A549 (cell line): ENCODE measurements around the gene CPA5. TPM values are rescaled to one million over a fixed set of nuclear protein-coding genes. Genes with fewer than 3 reads are reported as not detected.

Source experiments
- ATAC-seq, 2 experiments: fragments of 200-7000 bp in 1 of 2; fragments of >200 bp in 1 of 2; cut with Nextera tagmentation in 1 of 2; cut with Tn5 transposase in 1 of 2; 3 replicates each; pipeline versions ENCODE4 v1.8.0 to v1.9.1; 2018 to 2020; ENCODE audit warnings: mild to moderate bottlenecking in 1 of 2, moderate library complexity in 1 of 2
- CTCF ChIA-PET: fragments of 300-600 bp; sonication (Branson Sonifier 250); formaldehyde crosslinking; extraction: SDS; loops from one replicate; lab custom pipeline; 2021; ENCODE audit warnings: antibody characterized with exemption, inconsistent platforms; lab: Yijun Ruan, JAX
- POLR2A ChIA-PET: fragments of 350-600 bp; formaldehyde crosslinking; extraction: SDS; loops from one replicate; lab custom pipeline; 2021; ENCODE audit warnings: antibody characterized with exemption, inconsistent platforms; lab: Yijun Ruan, JAX
- DNase-seq, 2 experiments: peaks; one replicate each; pipeline versions ENCODE4 v3.0.0 to v3.0.0-alpha.2; 2011 to 2016; ENCODE audit warnings: low read depth in 1 of 2, low spot score in 1 of 2
- FAIRE-seq: peaks from 2 replicates; lab custom pipeline; 2011; peaks lifted over from hg19 to GRCh38; lab: Jason Lieb, UNC
- H3K27ac ChIP-seq, 2 experiments: fragments of >200 bp; sonication (Bioruptor Twin); formaldehyde crosslinking; 3 replicates each; pipeline ENCODE4 v1.5.1; 2016 to 2017
- H3K4me1 ChIP-seq: fragments of >200 bp; sonication (Bioruptor Twin); formaldehyde crosslinking; 3 replicates; pipeline ENCODE4 v1.6.1; 2016
- H3K4me2 ChIP-seq: fragments of >200 bp; sonication (Bioruptor Twin); formaldehyde crosslinking; 3 replicates; pipeline ENCODE4 v1.6.1; 2016
- H3K4me3 ChIP-seq: fragments of >200 bp; sonication (Bioruptor Twin); formaldehyde crosslinking; 3 replicates; pipeline ENCODE4 v1.5.1; 2016
- H3K9me3 ChIP-seq: fragments of >200 bp; sonication (Bioruptor Twin); formaldehyde crosslinking; 3 replicates; pipeline ENCODE4 v1.6.1; 2016
- CBX2 ChIP-seq: fragments of 200-600 bp; sonication (generic); IDR thresholded peaks from 2 replicates; pipeline ENCODE4 v1.6.1; 2016; ENCODE audit warnings: low read depth, mild to moderate bottlenecking, borderline replicate concordance
- CBX8 ChIP-seq: fragments of 200-600 bp; sonication (generic); IDR thresholded peaks from 2 replicates; pipeline ENCODE4 v1.6.1; 2016
- CHD4 ChIP-seq: fragments of 200-600 bp; sonication (generic); IDR thresholded peaks from 2 replicates; pipeline ENCODE4 v1.6.1; 2016; ENCODE audit warnings: antibody characterized with exemption, mild to moderate bottlenecking, borderline replicate concordance
- EHMT2 ChIP-seq: fragments of 200-600 bp; sonication (generic); IDR thresholded peaks from 2 replicates; pipeline ENCODE4 v1.6.1; 2016; ENCODE audit warnings: antibody characterized with exemption, low read depth, mild to moderate bottlenecking, moderate library complexity
- FOSB ChIP-seq: fragments of 250-450 bp; sonication (Bioruptor Pico); IDR thresholded peaks from 2 replicates; pipeline ENCODE4 v1.5.0; 2020; ENCODE audit warnings: mild to moderate bottlenecking, moderate library complexity
- FOSL2 ChIP-seq, 2 experiments: fragments of 450-650 bp in 1 of 2; fragments of >200 bp in 1 of 2; sonication (Bioruptor Twin) in 1 of 2; formaldehyde crosslinking; IDR thresholded peaks; 2 replicates each; pipeline versions ENCODE4 v1.5.0 to v1.6.1; 2016 to 2020; ENCODE audit warnings: mild to moderate bottlenecking in 1 of 2, moderate library complexity in 1 of 2
- FOXS1 ChIP-seq: fragments of 250-450 bp; sonication (Bioruptor Pico); IDR thresholded peaks from 2 replicates; pipeline ENCODE4 v1.5.0; 2020; ENCODE audit warnings: mild to moderate bottlenecking, moderate library complexity
- GATA3 ChIP-seq: IDR thresholded peaks from 2 replicates; pipeline ENCODE4 v1.6.1; 2012; ENCODE audit warnings: borderline replicate concordance
- HOXB13 ChIP-seq: fragments of 250-450 bp; sonication (Bioruptor Pico); IDR thresholded peaks from 2 replicates; pipeline ENCODE4 v1.5.0; 2020; ENCODE audit warnings: low read depth, mild to moderate bottlenecking, moderate library complexity
- HOXB5 ChIP-seq: fragments of 250-450 bp; sonication (Bioruptor Pico); IDR thresholded peaks from 2 replicates; pipeline ENCODE4 v1.5.0; 2020; ENCODE audit warnings: mild to moderate bottlenecking, moderate library complexity
- JUNB ChIP-seq: fragments of >200 bp; sonication (Bioruptor Twin); formaldehyde crosslinking; IDR thresholded peaks from 2 replicates; pipeline ENCODE4 v1.6.1; 2016
- KDM1A ChIP-seq: fragments of 200-600 bp; sonication (generic); IDR thresholded peaks from 2 replicates; pipeline ENCODE4 v1.6.1; 2016; ENCODE audit warnings: low read depth, mild to moderate bottlenecking
- KDM5A ChIP-seq: fragments of 200-600 bp; sonication (generic); IDR thresholded peaks from 2 replicates; pipeline ENCODE4 v1.6.1; 2016; ENCODE audit warnings: antibody characterized with exemption, mild to moderate bottlenecking
- MAZ ChIP-seq: fragments of 150-350 bp; IDR thresholded peaks from 2 replicates; pipeline ENCODE4 v1.6.1; 2014; ENCODE audit warnings: antibody characterized with exemption, low read depth, low read length, borderline replicate concordance
- NPAS2 ChIP-seq: fragments of 250-450 bp; sonication (Bioruptor Pico); IDR thresholded peaks from 2 replicates; pipeline ENCODE4 v1.8.0; 2022; ENCODE audit warnings: mild to moderate bottlenecking, moderate library complexity, borderline replicate concordance
- NR3C1 ChIP-seq: fragments of >200 bp; sonication (Bioruptor Twin); formaldehyde crosslinking; IDR thresholded peaks from 3 replicates; pipeline ENCODE4 v1.6.1; 2017
- PBX3 ChIP-seq: IDR thresholded peaks from 2 replicates; pipeline ENCODE4 v1.6.1; 2012
- PHF8 ChIP-seq: fragments of 200-600 bp; sonication (generic); IDR thresholded peaks from 2 replicates; pipeline ENCODE4 v1.6.1; 2016; ENCODE audit warnings: low read depth, mild to moderate bottlenecking, antibody characterized with exemption, moderate library complexity, borderline replicate concordance
- POLR2A ChIP-seq: IDR thresholded peaks from 2 replicates; pipeline ENCODE4 v1.6.1; 2012; ENCODE audit warnings: mild to moderate bottlenecking, low read length
- POLR2AphosphoS2 ChIP-seq: conservative IDR thresholded peaks from 2 replicates; pipeline ENCODE4 v1.6.1; 2012; ENCODE audit warnings: low read length, improper control_type of control experiment, inconsistent platforms
- RFX5 ChIP-seq: fragments of 450-650 bp; IDR thresholded peaks from 2 replicates; pipeline ENCODE4 v1.7.1; 2014; ENCODE audit warnings: antibody characterized with exemption, mild to moderate bottlenecking, moderate library complexity
- SREBF2 ChIP-seq: fragments of 450-650 bp; IDR thresholded peaks from 2 replicates; pipeline ENCODE4 v1.6.1; 2014; ENCODE audit warnings: mild to moderate bottlenecking, moderate library complexity
- TP53 ChIP-seq: fragments of 250-450 bp; sonication (Bioruptor Pico); IDR thresholded peaks from 2 replicates; pipeline ENCODE4 v1.5.0; 2021; ENCODE audit warnings: mild to moderate bottlenecking, moderate library complexity
- USF2 ChIP-seq: fragments of 450-650 bp; IDR thresholded peaks from 2 replicates; pipeline ENCODE4 v1.6.1; 2014; ENCODE audit warnings: antibody characterized with exemption
- WGBS: methylation state at CpG from one replicate; pipeline ENCODE4 v1.1.6; 2017; ENCODE audit errors: missing lambda C conversion rate; 5-methylcytosine and 5-hydroxymethylcytosine counted together
- polyA plus RNA-seq, 4 experiments: library from polyadenylated mRNA; depleted of rRNA in 3 of 4; stranded (reverse); fragments of >200 nt; fragmentation: RNase III in 1 of 4; extraction: RNeasy Plus Mini Kit Qiagen cat#74134 plus additional on column Dnase treatment in 1 of 4; gene quantifications; 2 replicates in 3 of 4; 3 replicates in 1 of 4; pipeline ENCODE4 v1.2.3, GENCODE V29; 2011 to 2017
- TF ChIP-seq, protein P1 (sequence below): IDR thresholded peaks from 2 replicates; pipeline ENCODE4 v1.6.1; 2012; ENCODE audit warnings: low read depth, borderline replicate concordance
- TF ChIP-seq, protein P2 (sequence below): IDR thresholded peaks from 2 replicates; pipeline ENCODE4 v1.6.1; 2012
- TF ChIP-seq, protein P3 (sequence below): fragments of 250-450 bp; sonication (Bioruptor Pico); IDR thresholded peaks from 2 replicates; pipeline ENCODE4 v1.5.0; 2021; ENCODE audit warnings: mild to moderate bottlenecking, moderate library complexity, borderline replicate concordance
- TF ChIP-seq, protein P4 (sequence below): fragments of 250-450 bp; sonication (Bioruptor Pico); IDR thresholded peaks from 2 replicates; pipeline ENCODE4 v1.5.0; 2020; ENCODE audit warnings: low read depth, mild to moderate bottlenecking, moderate library complexity
- TF ChIP-seq, protein P5 (sequence below): fragments of 150-350 bp; IDR thresholded peaks from 2 replicates; pipeline ENCODE4 v1.6.1; 2014; ENCODE audit warnings: low read depth, mild to moderate bottlenecking, low read length

The CPA5 gene
- polyA plus RNA-seq, 2 of the 4 experiments (the other 2 are of a cell fraction): not detected

GRCh38 chr7:130345725-130346124, 1.1 kb downstream of the CPA5 start:
- CTCF ChIA-PET: interaction anchor here (0.7 kb wide), 1 partner anchor 20 kb away, joined by 3 read pairs; no protein-coding TSS in a partner anchor
- no peak for DNase-seq
- Histone ChIP-seq H3K4me2 (no peak overlapping the region), H3K27ac (no peak overlapping the region), H3K4me3 (no peak overlapping the region), H3K9me3 (0 out of 3 replicates have a peak, but pooled peaks cover 9% of the 10 kb centered on the region), H3K4me1 (no peaks in the 10 kb centered on the region)
- no peak for ATAC-seq
- FAIRE-seq: no peak
- POLR2A ChIA-PET: no interaction called here
- 76% methylated on average over 5 of the region's 5 CpGs for WGBS
- TF ChIP-seq HOXB5 (CRISPR knock-in tag) (no peak), FOXS1 (CRISPR knock-in tag) (no peak), FOSB (CRISPR knock-in tag) (no peak), TP53 (CRISPR knock-in tag) (no peak), NR3C1 (no peak), CHD4 (no peak), CBX8 (no peak), POLR2A (no peak), KDM1A (no peak), JUNB (no peak), POLR2AphosphoS2 (no peak), RFX5 (no peak)
- TF ChIP-seq, protein P1, sequence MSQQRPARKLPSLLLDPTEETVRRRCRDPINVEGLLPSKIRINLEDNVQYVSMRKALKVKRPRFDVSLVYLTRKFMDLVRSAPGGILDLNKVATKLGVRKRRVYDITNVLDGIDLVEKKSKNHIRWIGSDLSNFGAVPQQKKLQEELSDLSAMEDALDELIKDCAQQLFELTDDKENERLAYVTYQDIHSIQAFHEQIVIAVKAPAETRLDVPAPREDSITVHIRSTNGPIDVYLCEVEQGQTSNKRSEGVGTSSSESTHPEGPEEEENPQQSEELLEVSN: no peak
- TF ChIP-seq, protein P2, sequence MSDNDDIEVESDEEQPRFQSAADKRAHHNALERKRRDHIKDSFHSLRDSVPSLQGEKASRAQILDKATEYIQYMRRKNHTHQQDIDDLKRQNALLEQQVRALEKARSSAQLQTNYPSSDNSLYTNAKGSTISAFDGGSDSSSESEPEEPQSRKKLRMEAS: no peak
- TF ChIP-seq, protein P3, sequence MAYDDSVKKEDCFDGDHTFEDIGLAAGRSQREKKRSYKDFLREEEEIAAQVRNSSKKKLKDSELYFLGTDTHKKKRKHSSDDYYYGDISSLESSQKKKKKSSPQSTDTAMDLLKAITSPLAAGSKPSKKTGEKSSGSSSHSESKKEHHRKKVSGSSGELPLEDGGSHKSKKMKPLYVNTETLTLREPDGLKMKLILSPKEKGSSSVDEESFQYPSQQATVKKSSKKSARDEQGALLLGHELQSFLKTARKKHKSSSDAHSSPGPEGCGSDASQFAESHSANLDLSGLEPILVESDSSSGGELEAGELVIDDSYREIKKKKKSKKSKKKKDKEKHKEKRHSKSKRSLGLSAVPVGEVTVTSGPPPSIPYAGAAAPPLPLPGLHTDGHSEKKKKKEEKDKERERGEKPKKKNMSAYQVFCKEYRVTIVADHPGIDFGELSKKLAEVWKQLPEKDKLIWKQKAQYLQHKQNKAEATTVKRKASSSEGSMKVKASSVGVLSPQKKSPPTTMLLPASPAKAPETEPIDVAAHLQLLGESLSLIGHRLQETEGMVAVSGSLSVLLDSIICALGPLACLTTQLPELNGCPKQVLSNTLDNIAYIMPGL: no peak
- TF ChIP-seq, protein P4, sequence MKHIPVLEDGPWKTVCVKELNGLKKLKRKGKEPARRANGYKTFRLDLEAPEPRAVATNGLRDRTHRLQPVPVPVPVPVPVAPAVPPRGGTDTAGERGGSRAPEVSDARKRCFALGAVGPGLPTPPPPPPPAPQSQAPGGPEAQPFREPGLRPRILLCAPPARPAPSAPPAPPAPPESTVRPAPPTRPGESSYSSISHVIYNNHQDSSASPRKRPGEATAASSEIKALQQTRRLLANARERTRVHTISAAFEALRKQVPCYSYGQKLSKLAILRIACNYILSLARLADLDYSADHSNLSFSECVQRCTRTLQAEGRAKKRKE: no peak

GRCh38 chr7:130346177-130346905, 1.7 kb downstream of the CPA5 start:
- FAIRE-seq (no peak), ATAC-seq (no peak), DNase-seq (no peak)
- H3K4me1 ChIP-seq: no peaks in the 10 kb centered on the region
- no peak overlapping the region for H3K27ac ChIP-seq
- ChIA-PET POLR2A (no interaction called here), CTCF (interaction anchor here (0.6 to 0.7 kb wide), 2 partner anchors 19 to 725 kb away, joined by 3 read pairs; no protein-coding TSS in a partner anchor)
- 65% methylated on average over 8 of the region's 10 CpGs for WGBS
- no peak overlapping the region for H3K4me2 ChIP-seq
- 0 out of 3 replicates have a peak, but pooled peaks cover 9% of the 10 kb centered on the region for H3K9me3 ChIP-seq
- H3K4me3 ChIP-seq: no peak overlapping the region
- TF ChIP-seq JUNB (no peak), CBX2 (no peak), KDM5A (no peak), NR3C1 (no peak), EHMT2 (no peak), PBX3 (no peak), POLR2AphosphoS2 (no peak), NPAS2 (CRISPR knock-in tag) (no peak), HOXB13 (no peak), GATA3 (no peak), MAZ (no peak), KDM1A (no peak), PHF8 (no peak), SREBF2 (no peak), FOSL2 (IDR thresholded peaks at IDR 0.05) (no peak), FOSL2 (CRISPR knock-in tag; IDR thresholded peaks at IDR 0.05) (no peak), USF2 (no peak)
- TF ChIP-seq, protein P5, sequence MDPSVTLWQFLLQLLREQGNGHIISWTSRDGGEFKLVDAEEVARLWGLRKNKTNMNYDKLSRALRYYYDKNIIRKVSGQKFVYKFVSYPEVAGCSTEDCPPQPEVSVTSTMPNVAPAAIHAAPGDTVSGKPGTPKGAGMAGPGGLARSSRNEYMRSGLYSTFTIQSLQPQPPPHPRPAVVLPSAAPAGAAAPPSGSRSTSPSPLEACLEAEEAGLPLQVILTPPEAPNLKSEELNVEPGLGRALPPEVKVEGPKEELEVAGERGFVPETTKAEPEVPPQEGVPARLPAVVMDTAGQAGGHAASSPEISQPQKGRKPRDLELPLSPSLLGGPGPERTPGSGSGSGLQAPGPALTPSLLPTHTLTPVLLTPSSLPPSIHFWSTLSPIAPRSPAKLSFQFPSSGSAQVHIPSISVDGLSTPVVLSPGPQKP: no peak
- TF ChIP-seq, protein P3: no peak
